RPMI8226 (cell line): ENCODE measurements around the gene TUBB3.
A peak's percentile ranks its signal among the peaks of the same experiment; 100 is the strongest.
"Not testable (repeated sequence)": the region's sequence is repeated elsewhere in the genome, so short reads cannot be mapped to it uniquely, and the experiment has no call there.

Source experiments
- DNase-seq: peaks from one replicate; pipeline ENCODE4 v3.0.0-alpha.2; 2015

TUBB3 gene

DNA sequence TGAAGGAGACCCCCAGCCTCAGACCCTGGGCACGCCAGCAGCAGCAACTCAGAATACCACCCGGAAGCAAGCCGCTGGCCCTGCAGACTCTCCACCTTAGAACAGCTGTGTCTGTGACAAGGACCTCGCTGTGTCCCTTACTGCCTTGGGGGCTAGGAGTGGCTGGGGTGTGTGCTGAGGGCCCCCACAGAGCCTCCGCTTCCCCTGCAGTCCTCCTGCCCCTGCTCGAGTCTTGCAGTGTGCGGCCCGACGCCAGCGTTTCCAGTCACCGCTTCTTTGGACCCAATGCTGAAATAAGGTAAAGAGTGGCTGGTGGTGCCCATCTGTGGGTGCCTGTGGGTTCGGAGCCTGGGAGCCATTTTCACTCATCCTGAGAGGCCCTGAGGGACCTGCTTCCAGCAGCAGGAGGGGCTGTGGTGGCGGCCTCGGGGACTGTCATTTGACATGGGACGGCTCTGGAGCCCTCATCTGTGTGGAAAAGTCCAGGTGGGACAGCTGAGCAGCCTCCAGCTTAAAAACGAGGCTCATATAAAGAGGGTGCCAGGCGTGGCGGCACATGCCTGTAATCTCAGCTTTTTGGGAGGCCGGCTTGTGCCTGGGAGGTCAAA lies 19.1 kb upstream of the TUBB3 start:
- DNase-seq = no peak

- DNase-seq = no peak
Observed at GRCh38 chr16:89904606-89905510, 18.3 kb upstream of the TUBB3 start.

DNA sequence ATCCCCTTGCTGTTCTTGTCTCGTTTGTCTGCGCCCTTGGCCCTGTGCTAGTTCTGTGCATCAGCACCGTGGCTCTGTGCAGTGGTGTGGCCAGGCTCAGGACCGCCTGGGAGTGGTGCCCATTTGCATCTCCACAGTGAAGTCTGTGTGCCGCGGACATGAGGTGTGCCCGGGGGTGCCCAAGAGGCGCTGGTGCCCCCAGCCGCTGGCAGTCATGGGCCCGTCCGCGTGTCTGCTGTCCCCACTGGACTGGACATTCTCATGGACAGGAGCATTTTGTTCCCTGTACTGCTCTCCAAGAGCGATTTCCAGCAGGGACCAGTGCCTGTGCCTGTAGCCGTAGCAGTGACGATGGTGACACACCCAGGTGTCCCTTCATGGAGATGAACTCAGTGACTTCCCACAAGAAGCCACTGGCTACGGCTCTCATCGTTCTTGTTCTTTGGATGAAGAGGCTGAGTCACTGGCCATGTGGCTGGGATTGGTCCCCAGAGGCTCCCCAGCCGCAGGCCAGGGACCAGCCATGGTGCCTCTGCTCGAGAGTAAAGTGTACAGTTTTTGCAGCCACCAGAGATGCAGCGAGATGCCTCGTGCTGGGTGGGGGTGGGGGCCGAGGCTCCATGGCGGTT lies 17.5 kb upstream of the TUBB3 start:
- no peak for DNase-seq

DNA sequence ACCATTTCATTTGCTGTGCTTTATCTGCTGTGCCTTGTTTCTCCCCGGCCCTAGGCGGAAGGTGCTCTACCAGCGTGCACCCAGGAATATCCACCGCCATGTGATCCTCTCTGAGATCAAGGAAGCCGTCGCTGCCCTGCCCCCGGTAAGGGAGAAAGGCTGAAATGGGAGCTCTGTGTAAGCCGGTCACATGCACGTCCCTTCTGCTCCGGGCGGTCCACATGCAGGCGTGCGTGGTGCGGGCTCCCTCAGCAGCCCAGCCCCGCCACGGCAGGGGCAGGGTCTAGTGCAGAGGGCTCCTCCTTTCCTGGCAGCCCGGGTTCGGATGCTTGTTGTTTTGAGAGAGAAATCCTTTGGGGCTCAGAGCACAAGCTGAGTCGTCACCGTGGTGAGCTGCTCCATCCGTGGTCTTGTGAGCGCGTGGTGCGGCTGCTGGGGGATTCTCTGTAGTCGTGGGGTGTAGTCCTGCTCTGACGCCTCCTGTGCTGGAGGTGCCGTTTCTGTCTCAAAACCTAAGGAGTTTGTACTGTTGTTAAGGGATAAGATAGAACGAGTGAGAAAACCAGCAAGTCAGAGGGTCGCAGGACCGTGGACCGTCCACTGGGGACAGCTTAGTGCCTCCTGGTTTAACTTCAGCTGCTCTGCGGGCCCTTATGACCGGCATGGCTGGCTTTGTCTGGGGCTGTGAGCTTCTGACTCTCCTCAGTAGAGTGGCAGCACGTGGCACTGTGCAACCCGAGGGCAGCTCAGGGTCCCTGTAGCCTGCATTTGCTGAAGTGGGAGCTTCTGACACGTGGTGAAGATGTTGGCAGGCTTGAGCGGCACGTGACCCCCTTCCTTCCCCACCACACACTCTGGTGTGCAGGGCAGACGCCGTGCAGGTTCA lies 16.8 kb upstream of the TUBB3 start:
- DNase-seq = no peak

GRCh38 chr16:89907055-89907814 lies 15.9 kb upstream of the TUBB3 start:
- DNase-seq = no peak

DNA sequence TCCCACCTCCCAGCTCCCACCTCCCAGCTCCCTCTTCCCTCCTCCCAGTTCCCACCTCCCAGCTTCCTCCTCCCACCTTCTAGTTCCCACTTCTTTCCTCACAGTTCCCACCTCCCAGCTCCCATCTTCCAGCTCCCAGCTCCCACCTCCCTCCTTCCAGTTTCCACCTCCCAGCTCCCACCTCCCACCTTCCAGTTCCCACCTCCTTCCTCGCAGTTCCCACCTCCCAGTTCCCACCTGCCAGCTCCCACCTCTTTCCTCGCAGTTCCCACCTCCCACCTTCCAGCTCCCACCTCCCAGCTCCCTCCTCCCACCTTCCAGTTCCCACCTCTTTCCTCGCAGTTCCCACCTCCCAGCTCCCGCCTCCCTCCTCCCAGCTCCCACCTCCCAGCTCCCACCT lies 14.9 kb upstream of the TUBB3 start:
- no peak for DNase-seq

DNA sequence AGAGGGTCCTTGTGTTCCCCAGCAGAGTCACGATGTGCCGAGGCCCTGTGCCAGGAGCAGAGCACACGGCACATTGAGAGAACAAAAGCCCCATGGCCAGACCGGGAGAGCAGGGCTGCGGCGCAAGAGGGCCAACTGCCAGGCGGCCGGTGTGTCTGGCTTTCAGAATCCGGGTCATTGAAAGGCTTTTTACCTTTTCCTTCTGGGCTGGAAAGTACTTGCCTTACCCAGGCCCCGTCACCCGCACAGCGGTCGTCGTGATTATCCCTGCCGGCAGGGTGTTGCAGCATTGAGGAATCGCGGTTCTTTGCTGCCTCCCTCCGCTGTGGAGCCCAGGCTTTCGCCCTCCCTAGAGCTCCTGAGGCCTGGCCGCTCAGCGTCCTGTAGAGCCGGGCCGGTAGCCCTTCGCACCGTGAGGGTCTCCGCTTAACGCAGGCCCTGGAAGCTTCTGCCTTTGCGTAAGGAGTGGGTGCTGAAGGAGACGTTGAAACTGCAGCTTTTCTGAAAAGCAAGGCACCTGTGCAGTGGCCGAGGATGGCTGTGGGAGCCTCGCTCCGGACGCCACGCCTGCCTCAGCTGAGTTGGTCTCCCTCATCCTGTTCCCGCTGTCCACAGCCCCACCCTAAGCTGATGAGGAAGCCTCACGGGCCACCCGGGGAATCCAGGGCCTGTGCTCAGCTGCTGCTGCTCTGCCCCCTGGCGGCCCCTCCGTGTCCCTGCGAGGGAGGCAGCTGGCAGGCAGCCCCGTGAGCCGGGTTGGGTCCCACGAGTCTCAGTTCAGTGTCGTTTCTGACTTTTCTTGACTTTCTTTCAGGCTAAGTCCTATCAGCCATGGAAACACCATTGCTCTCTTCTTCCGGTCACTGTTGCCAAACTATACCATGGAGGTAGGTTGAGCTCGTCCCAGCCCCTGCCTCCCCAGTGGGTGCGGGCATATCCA lies 13.1 kb upstream of the TUBB3 start:
- DNase-seq = peak; percentile 20

- DNase-seq = no peak
Observed at GRCh38 chr16:89910717-89911354, 12.3 kb upstream of the TUBB3 start.

- no peak for DNase-seq
Observed at GRCh38 chr16:89911375-89911774, 11.8 kb upstream of the TUBB3 start.

DNA sequence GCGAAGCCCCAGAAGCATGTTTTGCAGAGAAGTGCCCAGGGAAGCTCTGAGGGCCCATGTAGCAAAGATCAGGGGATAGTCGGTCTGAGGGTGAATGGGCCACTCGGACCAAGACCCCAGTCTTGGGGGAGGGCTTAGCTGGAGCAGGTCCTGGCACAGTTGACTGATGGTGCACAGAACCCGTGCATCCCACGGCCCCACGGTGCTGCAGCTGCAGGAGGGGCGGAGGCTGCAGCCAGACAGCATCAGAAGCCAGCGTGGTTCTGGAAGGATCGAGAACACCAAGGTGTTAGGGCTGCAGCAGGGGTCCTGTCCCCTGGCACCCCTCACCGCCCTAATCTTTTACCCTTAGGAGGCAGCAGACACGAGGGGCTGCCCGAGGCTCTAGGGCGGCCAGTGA lies 11.0 kb upstream of the TUBB3 start:
- no peak for DNase-seq

- no peak for DNase-seq
Observed at GRCh38 chr16:89912627-89913026, 10.5 kb upstream of the TUBB3 start.

- no peak for DNase-seq
Observed at GRCh38 chr16:89913408-89914387, 9.4 kb upstream of the TUBB3 start.

GRCh38 chr16:89914642-89915285 lies 8.4 kb upstream of the TUBB3 start:
- not testable (repeated sequence) for DNase-seq

GRCh38 chr16:89915303-89916232 lies 7.6 kb upstream of the TUBB3 start:
- no peak for DNase-seq

DNA sequence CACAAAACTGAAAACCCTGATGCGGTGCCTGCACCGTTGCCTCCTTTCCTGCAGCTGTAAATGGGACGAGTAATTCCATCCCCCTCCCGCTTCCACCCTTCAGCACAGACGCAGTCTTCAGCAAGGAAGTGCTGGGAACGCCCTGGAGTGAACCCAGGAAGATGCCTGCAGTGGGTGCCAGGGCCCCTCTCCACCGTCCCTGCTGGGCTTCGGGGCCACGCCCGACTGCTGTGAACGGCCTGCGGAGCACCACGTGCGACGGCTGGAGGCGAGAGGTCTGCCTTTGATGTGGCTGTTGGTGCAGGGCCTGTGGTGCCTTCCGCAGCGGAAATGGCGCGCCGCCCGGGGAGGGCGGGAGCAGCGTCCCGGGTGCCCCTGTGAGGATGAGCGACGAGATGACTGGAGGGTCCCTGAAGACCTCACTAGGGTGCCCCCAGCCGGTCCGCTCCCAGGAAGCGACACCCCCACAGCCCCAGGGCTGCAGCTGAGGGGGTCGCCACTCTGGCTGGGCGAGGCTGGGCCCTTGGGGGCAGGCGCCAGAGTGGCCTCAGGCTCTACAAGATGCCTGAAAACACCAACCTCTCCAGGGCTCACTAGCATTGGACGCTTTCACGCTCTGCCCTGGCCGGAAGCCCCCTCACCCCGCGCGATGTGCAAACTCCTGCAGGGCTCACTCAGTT lies 5.2 kb upstream of the TUBB3 start:
- DNase-seq = peak; percentile 90

DNA sequence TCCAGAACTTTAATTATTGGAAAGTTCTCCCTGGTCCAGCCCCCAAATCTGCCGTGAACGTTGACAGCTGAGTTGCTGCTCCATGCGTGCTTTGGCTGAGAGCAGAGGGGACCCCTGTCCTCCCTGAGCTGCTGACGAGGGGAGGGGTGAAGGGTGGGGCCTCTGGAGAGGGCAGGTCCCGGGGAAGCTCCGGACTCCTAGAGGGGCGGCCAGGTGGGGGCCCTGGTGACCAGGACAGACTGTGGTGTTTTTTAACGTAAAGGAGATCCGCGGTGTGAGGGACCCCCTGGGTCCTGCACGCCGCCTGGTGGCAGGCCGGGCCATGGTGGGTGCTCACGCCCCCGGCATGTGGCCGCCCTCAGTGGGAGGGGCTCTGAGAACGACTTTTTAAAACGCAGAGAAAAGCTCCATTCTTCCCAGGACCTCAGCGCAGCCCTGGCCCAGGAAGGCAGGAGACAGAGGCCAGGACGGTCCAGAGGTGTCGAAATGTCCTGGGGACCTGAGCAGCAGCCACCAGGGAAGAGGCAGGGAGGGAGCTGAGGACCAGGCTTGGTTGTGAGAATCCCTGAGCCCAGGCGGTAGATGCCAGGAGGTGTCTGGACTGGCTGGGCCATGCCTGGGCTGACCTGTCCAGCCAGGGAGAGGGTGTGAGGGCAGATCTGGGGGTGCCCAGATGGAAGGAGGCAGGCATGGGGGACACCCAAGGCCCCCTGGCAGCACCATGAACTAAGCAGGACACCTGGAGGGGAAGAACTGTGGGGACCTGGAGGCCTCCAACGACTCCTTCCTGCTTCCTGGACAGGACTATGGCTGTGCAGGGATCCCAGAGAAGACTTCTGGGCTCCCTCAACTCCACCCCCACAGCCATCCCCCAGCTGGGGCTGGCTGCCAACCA lies 4.4 kb upstream of the TUBB3 start, which contains the start of gene MC1R:
Gene MC1R, plus strand, starts transcription at position 410 of the 895 bp plus-strand sequence. Its CDS starts 397 bp downstream, at position 807.
- DNase-seq = no peak
